ENCODE results near the gene MOCOS.

MOCOS gene

DNA sequence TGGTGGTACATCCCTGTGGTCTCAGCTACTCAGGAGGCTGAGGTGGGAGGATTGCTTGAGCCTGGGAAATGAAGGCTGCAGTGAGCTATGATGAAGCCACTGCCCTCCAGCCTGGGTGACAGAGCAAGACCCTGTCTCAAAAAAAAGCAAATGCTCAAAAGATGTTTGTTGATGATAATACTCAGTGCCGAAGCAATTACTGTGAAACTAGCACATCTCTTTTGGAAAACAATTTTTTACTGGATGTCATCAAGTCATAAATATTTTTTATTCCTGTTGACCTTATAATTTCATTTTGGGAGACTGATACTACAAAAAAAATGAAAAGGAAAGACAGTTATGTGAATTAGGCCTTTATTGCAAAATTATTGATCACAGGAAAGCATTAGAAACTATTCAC is 75.7 kb downstream of the MOCOS start:
- Histone ChIP-seq H3K36me3 (no peaks in the 10 kb centered on the region), H3K27ac (no peak overlapping the region), H3K4me3 (ENCODE audit: low read depth in 1 of 2, low read length in 1 of 2) (no peak overlapping the region), H3K4me1 (ENCODE audit: control insufficient read depth in 1 of 2, insufficient read depth in 1 of 2, low read depth in 1 of 2, low read length in 1 of 2) (no peaks in the 10 kb centered on the region), H3K27me3 (peaks cover 3% of the 10 kb centered on the region), H3K9me3 (no peaks in the 10 kb centered on the region)
- TF ChIP-seq, protein P1, sequence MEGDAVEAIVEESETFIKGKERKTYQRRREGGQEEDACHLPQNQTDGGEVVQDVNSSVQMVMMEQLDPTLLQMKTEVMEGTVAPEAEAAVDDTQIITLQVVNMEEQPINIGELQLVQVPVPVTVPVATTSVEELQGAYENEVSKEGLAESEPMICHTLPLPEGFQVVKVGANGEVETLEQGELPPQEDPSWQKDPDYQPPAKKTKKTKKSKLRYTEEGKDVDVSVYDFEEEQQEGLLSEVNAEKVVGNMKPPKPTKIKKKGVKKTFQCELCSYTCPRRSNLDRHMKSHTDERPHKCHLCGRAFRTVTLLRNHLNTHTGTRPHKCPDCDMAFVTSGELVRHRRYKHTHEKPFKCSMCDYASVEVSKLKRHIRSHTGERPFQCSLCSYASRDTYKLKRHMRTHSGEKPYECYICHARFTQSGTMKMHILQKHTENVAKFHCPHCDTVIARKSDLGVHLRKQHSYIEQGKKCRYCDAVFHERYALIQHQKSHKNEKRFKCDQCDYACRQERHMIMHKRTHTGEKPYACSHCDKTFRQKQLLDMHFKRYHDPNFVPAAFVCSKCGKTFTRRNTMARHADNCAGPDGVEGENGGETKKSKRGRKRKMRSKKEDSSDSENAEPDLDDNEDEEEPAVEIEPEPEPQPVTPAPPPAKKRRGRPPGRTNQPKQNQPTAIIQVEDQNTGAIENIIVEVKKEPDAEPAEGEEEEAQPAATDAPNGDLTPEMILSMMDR (IDR thresholded peaks at IDR 0.05): no peak

DNA sequence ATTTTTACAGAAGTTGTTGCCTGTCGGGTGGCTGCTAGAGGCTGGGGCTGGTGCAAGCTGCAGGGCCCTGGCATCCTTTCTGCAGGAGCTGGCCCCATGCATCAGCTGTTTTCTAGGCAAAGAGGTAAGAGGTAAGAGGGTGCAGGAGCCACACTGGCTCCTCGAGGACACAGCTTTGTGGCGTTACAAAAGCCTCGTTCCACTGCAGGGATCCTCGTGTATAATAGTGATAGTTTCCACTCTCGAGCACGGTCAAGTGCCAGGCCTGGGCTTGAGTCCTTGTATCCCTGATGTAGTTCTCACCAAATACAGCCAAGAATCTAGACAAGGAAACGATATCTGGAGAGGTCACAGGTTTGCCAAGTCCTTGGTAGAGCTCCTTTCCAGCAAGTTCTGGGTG is 77.0 kb downstream of the MOCOS start:
- no peak overlapping the region for H3K27ac ChIP-seq
- H3K36me3 ChIP-seq: no peaks in the 10 kb centered on the region
- H3K9me3 ChIP-seq: no peaks in the 10 kb centered on the region
- no peaks in the 10 kb centered on the region for H3K4me1 ChIP-seq (ENCODE audit: control insufficient read depth in 1 of 2, insufficient read depth in 1 of 2, low read depth in 1 of 2, low read length in 1 of 2)
- TF ChIP-seq, protein P1 (IDR thresholded peaks at IDR 0.05): no peak
- H3K4me3 ChIP-seq (ENCODE audit: low read depth in 1 of 2, low read length in 1 of 2): no peak overlapping the region
- no peaks in the 10 kb centered on the region for H3K27me3 ChIP-seq

DNA sequence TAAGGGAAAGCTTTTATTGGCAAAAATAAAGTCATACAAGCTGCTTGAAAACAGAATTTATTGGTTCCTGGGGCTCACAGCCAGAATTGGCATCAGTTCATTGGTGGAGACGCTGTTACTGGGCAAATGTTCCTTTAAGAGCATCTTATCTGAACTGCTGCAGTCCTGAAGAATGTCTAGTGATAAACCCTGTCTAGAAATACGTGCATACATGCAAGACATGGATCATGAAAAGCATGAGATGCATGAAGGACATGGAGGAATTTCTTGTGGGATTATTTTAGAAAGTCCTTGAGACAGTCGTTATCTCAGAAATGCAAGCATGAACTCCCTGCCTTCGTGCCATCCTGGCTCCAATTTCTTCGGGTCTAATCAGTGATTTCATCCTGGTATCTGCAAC is 77.7 kb downstream of the MOCOS start:
- Histone ChIP-seq H3K36me3 (no peaks in the 10 kb centered on the region), H3K27me3 (no peaks in the 10 kb centered on the region), H3K4me3 (ENCODE audit: low read depth in 1 of 2, low read length in 1 of 2) (no peak overlapping the region), H3K9me3 (no peaks in the 10 kb centered on the region), H3K4me1 (ENCODE audit: control insufficient read depth in 1 of 2, insufficient read depth in 1 of 2, low read depth in 1 of 2, low read length in 1 of 2) (no peaks in the 10 kb centered on the region), H3K27ac (no peak overlapping the region)
- TF ChIP-seq, protein P1 (IDR thresholded peaks at IDR 0.05): no peak

DNA sequence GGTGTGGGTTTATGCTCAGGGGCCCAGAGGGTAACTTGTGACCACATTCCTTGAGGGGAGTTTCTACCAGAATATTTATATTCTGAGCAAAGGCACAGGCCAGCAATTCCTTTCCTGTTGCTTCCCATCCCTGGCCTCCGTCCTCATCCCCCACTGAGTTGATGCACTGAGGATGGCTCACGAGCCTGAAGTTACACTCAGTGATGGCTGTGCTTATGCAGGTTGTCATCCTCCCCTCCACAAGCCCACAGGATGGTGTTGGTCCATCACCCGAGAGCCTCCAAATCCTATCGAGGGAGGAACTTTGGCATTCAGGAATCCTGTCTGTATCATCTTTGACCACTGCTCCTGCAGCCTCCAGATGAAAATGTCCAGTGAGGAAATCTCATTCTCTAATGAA is 81.9 kb downstream of the MOCOS start:
- TF ChIP-seq, protein P1 (IDR thresholded peaks at IDR 0.05): no peak
- Histone ChIP-seq H3K4me1 (ENCODE audit: control insufficient read depth in 1 of 2, insufficient read depth in 1 of 2, low read depth in 1 of 2, low read length in 1 of 2) (no peaks in the 10 kb centered on the region), H3K9me3 (no peaks in the 10 kb centered on the region), H3K4me3 (ENCODE audit: low read depth in 1 of 2, low read length in 1 of 2) (no peak overlapping the region), H3K36me3 (no peaks in the 10 kb centered on the region), H3K27me3 (peaks cover 7% of the 10 kb centered on the region), H3K27ac (no peak overlapping the region)

DNA sequence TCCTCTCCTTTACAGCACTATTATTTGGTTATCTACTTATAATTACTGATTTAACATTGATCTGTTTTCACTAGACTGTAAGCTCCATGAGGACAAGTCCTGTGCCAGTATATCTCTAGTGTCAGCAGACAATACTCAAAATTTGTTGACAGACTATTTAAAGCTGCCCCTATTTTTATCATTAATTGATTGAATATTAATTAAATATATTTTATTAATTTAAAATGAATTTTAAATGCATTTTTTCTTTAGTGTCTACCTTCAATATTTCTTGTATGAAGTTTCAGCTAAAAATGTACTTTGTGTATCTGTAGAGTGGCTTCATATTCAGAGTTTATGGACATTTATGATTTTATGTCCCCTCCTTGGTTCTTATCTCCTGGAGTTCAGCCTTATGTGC is 83.9 kb downstream of the MOCOS start:
- no peak overlapping the region for H3K27ac ChIP-seq
- H3K36me3 ChIP-seq: no peaks in the 10 kb centered on the region
- no peaks in the 10 kb centered on the region for H3K9me3 ChIP-seq
- H3K4me3 ChIP-seq (ENCODE audit: low read depth in 1 of 2, low read length in 1 of 2): no peak overlapping the region
- TF ChIP-seq, protein P1 (IDR thresholded peaks at IDR 0.05): no peak
- peaks cover 7% of the 10 kb centered on the region for H3K27me3 ChIP-seq
- H3K4me1 ChIP-seq (ENCODE audit: control insufficient read depth in 1 of 2, insufficient read depth in 1 of 2, low read depth in 1 of 2, low read length in 1 of 2): no peaks in the 10 kb centered on the region

DNA sequence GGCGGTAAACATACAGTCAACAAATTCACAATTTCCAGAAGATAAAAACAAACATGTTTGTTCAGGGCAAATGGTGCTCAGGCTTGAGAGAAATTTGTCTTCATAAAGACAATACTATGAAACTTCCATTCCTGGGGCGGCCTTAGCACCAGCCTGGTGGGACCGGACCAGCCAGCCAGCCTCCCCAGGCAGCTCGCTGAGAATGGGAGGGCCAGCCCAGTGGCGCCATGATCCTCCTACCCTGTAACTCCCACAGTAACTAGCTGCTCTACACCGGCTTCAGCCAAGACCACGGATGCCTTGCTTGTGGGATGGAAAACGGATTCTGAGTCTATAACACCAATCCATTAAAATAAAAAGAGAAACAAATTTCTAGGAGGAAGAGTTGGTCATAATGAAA is 86.0 kb downstream of the MOCOS start:
- no peak overlapping the region for H3K27ac ChIP-seq
- H3K9me3 ChIP-seq: no peaks in the 10 kb centered on the region
- H3K36me3 ChIP-seq: no peaks in the 10 kb centered on the region
- peaks cover 23% of the 10 kb centered on the region for H3K27me3 ChIP-seq
- H3K4me1 ChIP-seq (ENCODE audit: control insufficient read depth in 1 of 2, insufficient read depth in 1 of 2, low read depth in 1 of 2, low read length in 1 of 2): no peaks in the 10 kb centered on the region
- TF ChIP-seq, protein P1 (IDR thresholded peaks at IDR 0.05): no peak
- no peak overlapping the region for H3K4me3 ChIP-seq (ENCODE audit: low read depth in 1 of 2, low read length in 1 of 2)

Data from neutrophil (primary cell).